Activated CD4-positive, alpha-beta T cell treated with anti-CD3 and anti-CD28 coated beads for 4 hours (primary cell): ENCODE data around the gene CREG1.
"Not testable (repeated sequence)": the region's sequence is repeated elsewhere in the genome, so short reads cannot be mapped to it uniquely, and the experiment has no call there.

Experiments used
- DNase-seq, 2 donors: peaks; one replicate each; pipeline ENCODE4 v3.0.0-alpha.2; 2020

CREG1 gene

GRCh38 chr1:167563579-167564246, 10.2 kb upstream of the CREG1 start:
- no peak for DNase-seq

GRCh38 chr1:167562702-167563101, 9.1 kb upstream of the CREG1 start:
- DNase-seq: no peak

GRCh38 chr1:167561753-167562152, 8.2 kb upstream of the CREG1 start:
- DNase-seq: no peak

- DNase-seq: peak; percentile 63 to 82
Measured at GRCh38 chr1:167555971-167556714, 2.6 kb upstream of the CREG1 start.

- not testable (repeated sequence) for DNase-seq
Measured at GRCh38 chr1:167555072-167555471, 1.5 kb upstream of the CREG1 start.

- DNase-seq: no peak
Measured at GRCh38 chr1:167554028-167554779, 642 bp upstream of the CREG1 start.

- no peak for DNase-seq
Measured at GRCh38 chr1:167551362-167551761, 2.2 kb downstream of the CREG1 start.

- no peak for DNase-seq
Measured at GRCh38 chr1:167548059-167548932, 5.3 kb downstream of the CREG1 start.

- no peak for DNase-seq
Measured at GRCh38 chr1:167546935-167547334, 6.6 kb downstream of the CREG1 start.

- DNase-seq: no peak
Measured at GRCh38 chr1:167545349-167545748, 8.2 kb downstream of the CREG1 start.

GRCh38 chr1:167544447-167545093, 9.0 kb downstream of the CREG1 start:
- DNase-seq: no peak

GRCh38 chr1:167543199-167543990, 10.2 kb downstream of the CREG1 start:
- DNase-seq: no peak

GRCh38 chr1:167542109-167543032, 11.2 kb downstream of the CREG1 start:
- no peak for DNase-seq

- no peak for DNase-seq
Measured at GRCh38 chr1:167541610-167542009, 12.0 kb downstream of the CREG1 start.

- DNase-seq: no peak
Measured at GRCh38 chr1:167541003-167541402, 12.6 kb downstream of the CREG1 start.

- no peak for DNase-seq
Measured at GRCh38 chr1:167538657-167539056, 14.9 kb downstream of the CREG1 start.

- DNase-seq: peak; percentile 53 to 71
Measured at GRCh38 chr1:167533851-167534300, 19.7 kb downstream of the CREG1 start.

GRCh38 chr1:167532964-167533824, 20.4 kb downstream of the CREG1 start:
- DNase-seq: no peak

GRCh38 chr1:167532375-167532774, 21.2 kb downstream of the CREG1 start:
- DNase-seq: no peak
